CD4-positive, alpha-beta T cell treated with Interferon gamma for 1 hour (primary cell): ENCODE measurements around the gene FAAP20.
"Not testable (repeated sequence)": the region's sequence is repeated elsewhere in the genome, so short reads cannot be mapped to it uniquely, and the experiment has no call there.

Experiments
- DNase-seq: peaks from one replicate; pipeline ENCODE4 v3.0.0-alpha.2; 2020

The FAAP20 gene

DNA sequence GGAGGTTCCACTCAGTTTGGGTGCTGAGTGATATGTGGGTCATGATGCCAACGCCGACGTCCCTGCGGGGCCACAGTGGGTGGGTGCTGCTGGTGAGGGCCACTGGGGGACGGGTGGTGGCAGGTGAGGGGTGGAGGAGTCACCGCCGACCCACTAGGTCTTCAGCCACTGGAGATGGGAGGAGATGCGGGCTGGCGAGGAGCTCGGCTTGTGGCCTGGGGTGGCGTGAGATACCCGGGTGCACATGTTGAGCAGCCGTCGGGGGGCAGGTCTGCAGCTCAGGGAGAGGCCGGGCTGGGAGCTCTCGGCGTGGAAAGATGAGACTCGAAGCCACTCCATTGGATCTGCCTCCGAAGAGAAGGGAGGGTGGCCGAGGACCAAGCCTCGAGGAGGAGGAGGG lies 40.5 kb downstream of the FAAP20 start:
- DNase-seq: no peak

DNA sequence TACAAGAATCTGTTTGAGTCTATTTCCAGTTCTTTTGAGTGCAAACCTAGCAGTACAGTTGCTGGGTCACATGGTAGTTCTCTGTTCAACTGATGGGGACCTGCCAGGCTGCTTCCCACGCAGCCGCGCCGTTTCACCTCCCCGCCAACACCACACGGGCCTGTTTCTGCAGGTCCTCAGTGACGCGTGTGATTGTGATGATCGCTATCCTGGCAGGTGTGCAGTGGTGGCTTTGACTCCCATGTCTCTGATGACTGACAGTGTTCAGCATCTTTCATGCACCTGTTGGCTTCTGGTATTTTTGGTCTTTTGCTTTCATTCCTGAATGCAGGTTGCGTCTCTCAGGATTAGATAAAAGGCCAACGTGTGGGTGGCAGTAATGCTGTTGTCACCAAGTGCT lies 41.6 kb downstream of the FAAP20 start:
- DNase-seq: no peak

DNA sequence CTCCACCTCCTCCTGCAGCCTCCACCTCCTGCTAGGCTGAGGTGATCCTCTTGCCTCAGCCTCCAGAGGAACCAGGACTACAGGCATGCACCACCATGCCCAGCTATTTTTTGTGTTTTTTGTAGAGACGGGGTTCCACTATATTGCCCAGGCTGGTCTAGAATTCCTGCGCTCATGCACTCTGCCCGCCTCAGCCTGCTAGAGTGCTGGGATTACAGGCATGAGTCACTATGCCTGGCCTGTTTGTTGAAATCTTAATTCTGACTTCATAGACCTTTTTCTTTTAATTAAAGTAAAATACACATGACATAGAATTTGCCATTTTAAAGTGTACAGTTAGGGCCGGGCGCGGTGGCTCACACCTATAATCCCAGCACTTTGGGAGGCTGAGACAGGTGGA lies 42.7 kb downstream of the FAAP20 start:
- DNase-seq: no peak

DNA sequence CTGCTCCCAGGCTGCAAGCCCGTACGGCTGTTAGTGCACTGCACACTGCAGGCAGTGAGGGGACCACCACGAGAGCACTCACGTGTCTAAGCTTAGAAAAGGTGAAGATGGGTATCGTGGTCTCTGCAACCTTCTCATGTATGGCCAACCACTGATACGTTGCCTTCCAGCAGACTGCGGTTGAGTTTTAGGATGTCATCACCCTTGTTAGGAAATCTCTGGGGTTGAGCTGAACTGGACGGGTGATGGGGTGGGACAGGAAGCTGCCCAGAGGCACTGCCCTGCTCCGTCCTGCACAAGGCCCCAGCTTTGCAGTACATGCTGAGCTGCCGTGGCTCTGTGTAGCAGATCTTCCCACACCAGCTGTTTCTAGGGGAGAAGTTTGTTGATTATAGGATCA lies 43.3 kb downstream of the FAAP20 start:
- DNase-seq: peak; percentile 61

DNA sequence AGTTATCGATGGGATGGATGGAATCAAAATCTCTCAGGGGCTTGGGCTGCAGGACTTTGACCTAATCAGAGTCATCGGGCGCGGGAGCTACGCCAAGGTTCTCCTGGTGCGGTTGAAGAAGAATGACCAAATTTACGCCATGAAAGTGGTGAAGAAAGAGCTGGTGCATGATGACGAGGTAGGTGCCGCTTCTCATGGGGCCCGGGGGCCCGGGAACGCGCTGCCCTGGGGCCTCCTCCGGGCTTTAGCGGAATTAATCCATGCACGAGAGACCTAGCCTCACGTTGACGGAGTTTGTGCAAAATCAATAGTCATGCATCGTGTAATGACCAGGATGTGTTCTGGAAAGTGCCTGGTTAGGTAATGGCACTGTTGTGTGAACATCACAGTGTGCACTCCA lies 43.8 kb downstream of the FAAP20 start:
- DNase-seq: no peak

DNA sequence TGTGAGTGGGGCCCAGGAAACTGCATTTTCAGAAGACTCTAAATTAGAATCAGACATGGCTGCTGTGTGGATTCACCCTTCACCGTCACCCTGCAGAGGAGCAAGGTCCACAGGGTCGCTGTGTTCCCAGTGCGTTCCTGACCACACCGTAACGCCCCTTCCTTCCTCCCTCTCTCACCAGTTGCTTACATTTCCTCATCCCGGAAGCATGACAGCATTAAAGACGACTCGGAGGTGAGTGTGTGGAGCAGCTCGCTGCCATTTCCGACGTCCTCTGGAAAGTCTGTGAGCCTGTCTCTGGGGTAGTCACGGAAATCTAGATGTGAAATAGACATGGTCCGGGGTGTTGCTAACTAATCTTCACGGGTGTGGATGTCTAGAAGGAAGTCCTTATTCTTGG lies 45.9 kb downstream of the FAAP20 start:
- DNase-seq: peak; percentile 76

DNA sequence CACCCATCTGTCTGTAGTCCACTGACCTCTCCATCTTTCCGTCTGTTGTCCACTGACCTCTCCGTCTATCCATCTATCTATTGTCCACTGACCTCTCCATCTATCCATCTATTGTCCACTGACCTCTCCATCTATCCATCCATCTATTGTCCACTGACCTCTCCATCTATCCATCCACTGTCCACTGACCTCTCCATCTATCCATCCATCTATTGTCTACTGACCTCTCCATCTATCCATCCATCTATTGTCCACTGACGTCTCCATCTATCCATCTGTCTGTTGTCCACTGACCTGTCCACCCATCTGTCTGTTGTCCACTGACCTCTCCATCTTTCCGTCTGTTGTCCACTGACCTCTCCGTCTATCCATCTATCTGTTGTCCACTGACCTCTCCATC lies 46.7 kb downstream of the FAAP20 start:
- DNase-seq: not testable (repeated sequence)

DNA sequence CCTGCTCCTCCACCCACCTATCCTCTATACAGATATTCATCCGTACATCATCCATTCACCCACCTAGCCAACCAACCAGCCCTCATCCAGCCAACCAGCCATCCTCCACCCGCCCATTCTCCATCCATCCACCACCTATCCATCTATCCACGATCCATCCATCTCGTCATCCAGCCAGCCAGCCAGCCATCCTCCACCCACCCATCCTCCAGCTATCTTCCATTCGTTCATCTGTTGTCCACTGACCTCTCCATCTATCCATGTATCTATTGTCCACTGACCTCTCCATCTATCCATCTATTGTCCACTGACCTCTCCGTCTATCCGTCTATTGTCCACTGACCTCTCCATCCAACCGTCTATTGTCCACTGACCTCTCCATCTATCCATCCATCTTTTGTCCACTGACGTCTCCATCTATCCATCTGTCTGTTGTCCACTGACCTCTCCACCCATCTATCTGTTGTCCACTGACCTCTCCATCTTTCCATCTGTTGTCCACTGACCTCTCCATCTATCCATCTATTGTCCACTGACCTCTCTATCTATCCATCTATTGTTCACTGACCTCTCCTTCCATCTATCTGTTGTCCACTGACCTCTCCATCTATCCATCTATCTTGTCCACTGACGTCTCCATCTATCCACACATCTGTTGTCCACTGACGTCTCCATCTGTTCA lies 47.6 kb downstream of the FAAP20 start:
- DNase-seq: no peak

DNA sequence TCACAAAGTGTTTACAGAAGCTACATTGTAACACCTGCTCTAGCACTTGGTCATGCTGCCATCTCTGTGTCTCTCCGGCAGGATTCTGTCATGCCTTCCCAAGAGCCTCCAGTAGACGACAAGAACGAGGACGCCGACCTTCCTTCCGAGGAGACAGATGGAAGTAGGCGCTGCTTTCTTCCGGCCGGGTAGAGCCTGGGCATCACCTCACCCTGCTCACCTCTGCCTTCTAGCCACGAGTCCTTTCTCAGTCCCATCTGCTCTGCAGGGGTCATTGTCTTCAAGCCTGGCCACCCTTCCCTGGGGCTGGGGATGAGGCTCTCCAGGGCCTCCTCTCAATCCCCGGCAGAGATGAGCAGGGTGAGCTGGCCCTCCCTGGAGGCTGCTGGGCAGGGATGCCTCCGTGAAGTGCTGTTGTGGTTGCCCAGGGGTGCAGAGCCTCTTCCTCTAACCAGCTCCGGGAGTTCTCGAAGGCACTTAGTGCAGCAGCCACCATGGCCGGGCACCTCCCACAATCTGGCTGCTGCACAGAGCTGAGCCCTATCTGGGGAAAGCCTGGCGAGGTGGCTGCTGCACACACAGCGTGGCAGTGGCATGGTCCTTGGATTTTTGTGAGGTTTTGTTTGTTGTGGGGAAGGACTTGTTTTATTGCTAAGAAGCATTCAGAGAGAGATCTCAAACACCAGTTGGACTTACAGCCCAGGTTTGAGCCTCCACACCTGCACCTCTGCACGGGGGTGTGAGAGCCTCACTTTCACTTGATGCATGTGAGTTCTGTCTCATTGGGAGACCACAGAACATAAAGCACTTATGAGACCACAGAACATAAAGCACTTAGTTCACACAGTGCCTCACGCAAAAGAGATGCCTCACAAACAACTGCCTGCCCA lies 48.4 kb downstream of the FAAP20 start:
- no peak for DNase-seq

DNA sequence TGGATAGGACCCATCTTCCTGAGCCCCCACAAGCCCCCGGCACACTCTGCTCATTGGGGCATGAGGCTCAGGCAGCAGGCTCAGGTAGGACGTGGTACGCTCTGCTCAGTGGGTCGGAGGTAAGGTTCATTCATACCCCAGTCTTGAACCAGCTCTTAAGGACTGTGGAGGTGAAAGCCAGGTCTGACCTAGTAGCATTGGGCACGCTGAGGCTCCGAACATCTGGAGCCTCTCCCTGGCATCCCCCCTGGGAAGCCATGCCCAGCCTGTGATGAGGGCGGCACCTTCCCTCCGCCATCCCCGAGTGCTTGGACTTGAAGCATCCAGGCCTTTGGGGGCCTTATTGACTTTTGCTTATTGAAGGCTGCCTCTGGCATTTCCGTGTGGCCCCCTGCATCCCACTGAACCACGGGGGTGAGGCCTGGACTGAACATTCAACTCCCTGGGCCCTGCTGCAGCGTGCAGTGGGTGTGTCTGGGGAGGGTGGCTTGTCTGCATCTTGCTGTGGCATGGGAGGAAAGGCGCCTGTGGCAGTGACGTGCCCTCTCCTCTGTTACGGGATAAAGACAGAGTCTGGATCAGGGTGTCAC lies 50.0 kb downstream of the FAAP20 start:
- DNase-seq: no peak

DNA sequence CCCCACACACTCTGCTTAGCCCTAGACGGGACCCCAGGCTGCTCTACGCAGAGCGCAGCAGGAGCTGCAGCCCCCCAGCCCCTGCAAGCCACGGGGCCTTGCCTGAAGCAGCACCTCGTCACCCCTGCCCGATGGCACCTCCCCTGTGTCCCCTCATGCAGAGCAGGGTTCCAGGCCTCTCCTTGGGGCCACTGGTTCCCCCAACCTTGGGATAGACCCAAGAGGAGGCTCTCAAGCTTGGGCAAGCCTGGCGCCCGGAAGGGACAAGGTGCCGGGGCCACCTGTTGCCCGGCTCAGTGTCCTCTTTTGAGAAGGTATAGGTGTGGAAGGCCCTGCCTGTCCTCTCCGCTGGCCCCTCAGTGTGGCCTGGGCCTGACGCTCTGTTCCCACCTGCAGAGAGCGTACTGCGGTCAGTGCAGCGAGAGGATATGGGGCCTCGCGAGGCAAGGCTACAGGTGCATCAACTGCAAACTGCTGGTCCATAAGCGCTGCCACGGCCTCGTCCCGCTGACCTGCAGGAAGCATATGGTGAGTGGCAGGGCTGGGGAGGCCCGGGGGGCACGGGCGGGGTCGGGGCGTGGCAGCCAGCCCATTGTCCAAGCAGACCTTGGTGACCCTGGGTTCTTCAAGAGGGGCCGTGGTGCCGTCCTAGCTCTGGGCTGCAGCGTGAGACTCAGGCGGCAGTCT lies 50.6 kb downstream of the FAAP20 start:
- no peak for DNase-seq

DNA sequence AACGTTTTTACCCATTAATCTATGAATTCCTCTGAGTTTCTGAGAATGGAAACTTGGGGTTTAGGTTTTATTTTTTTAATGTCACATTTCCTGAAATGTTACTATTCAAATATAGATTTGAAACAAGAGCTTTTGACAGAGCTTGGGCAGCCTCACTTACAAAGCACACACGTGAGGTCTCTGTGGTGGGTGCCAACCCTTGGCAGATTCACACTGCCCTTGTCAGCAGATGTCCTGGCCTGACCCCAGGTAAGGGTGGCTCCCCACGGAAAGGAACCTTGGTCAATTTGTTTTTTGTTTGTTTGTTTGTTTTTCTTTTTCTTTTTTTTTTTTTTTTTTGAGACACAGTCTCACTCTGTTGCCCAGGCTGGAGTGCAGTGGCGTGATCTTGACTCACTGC lies 53.5 kb downstream of the FAAP20 start:
- no peak for DNase-seq
